Measurements from ENCODE around the gene POLG.

The POLG gene

DNA sequence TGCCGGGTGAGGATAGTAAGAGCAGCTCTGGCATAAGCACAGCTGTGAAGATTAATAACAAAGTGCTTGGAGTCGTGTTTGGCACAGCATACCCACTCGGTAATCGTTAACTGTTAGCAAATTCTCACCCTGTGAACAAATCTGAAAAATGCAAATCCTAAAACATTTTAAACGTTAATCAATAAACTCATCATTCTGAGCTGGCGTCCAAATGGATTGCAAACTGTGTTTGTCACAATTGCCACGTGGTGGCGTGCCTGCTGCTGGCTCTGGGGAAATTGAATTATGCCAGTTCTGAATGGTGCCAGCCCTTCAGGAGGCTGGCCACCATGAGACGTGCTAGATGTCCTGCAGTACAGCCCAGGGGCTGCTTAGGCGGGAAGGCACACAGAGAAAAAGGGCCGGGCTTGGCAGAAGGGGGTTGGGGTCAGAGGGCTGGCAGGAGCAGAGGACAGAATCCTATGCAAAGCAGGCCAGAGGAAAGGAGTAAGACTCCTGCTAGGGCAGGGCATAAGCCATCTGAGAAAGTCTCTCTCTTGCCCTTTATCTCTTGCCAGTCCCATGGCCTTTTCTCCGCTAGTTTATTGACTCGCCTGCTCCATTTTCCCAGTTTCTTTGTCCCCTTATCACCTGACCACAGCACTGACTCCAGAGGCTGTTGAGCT lies 22.1 kb upstream of the POLG start:
- no peak for DNase-seq (ENCODE audit: low read depth in 1 of 2, low spot score in 1 of 2)

DNA sequence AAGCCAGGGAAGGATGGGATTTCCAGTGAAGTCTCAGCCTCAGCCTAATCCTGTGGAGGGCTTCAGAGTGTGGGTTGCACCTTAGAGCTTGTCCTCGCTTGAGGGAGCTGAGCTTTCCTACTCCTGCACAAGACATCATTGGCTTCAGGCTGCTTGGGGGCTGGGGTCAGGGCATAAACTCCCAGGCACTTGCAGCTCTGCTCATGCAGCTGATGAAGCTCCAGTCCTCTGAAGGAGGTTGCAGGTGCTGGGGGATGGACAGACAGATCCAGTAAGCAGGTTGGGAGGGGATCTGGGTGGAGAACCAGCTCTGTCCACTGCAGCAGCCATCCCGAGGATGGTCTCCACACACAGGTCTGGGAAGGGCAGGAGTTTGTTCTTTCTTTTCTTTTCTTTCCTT lies 19.4 kb upstream of the POLG start:
- DNase-seq (ENCODE audit: low read depth in 1 of 2, low spot score in 1 of 2) = no peak

DNA sequence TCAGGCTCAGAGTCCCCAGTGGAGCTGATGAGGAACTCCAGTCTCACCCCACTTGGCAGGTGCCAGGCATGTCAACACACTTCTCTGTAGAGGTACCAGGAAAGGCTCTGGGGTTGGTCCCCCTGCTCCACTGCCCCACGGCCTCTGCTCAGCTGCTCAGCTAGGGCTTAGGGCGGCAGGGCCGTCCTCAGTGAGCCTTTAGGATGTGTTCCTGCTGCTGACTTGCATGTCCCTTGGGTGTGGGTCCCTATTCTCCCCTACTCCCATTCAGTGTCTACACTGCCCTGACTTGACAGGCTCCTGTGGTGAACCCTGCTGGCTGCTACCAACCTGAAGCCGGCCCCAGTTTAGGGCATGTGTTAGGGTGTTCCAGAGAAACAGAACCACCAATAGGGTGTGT lies 17.9 kb upstream of the POLG start:
- DNase-seq (ENCODE audit: low read depth in 1 of 2, low spot score in 1 of 2) = no peak

DNA sequence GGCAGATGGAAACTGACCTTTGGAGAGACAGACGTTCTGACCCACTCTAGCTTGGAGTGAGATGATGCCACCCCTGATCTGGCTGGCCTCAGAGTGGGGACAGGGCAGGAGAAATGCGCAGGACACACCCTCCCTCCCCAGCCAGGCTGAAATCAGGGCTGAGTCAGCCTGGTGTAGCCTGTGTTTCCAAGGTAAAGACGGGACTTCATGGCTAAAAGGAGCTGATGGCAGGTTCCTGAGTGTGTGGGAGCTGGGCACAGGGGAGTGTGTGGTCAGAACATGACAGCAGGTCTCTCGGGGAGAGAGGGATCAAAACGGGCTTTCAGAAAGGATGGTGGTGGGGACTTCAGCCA lies 14.6 kb upstream of the POLG start:
- no peak for DNase-seq (ENCODE audit: low read depth in 1 of 2, low spot score in 1 of 2)

GRCh38 chr15:89346516-89347231 lies 12.1 kb upstream of the POLG start:
- no peak for DNase-seq (ENCODE audit: low read depth in 1 of 2, low spot score in 1 of 2)

DNA sequence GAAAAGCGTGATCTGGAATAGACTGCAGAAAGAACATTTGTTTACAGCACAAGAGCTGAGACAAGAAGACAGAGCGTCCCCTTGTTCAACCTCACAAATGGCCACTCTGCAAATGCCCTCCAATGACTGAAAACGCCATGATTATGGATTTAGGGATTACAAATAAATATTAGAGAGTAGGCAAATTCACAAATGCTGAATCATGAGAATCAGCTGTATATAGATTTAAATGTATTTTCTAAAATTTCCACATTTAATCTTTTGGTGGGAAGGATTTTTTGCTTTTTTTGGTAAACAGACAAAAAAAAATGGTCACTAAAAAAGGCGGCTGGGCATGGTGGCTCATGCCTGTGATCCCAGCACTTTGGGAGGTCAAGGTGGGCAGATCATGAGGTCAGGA lies 10.6 kb upstream of the POLG start:
- DNase-seq (ENCODE audit: low read depth in 1 of 2, low spot score in 1 of 2) = no peak

GRCh38 chr15:89342840-89343239 lies 8.2 kb upstream of the POLG start:
- no peak for DNase-seq (ENCODE audit: low read depth in 1 of 2, low spot score in 1 of 2)

GRCh38 chr15:89341316-89342005 lies 6.8 kb upstream of the POLG start:
- DNase-seq (ENCODE audit: low read depth in 1 of 2, low spot score in 1 of 2) = no peak

- no peak for DNase-seq (ENCODE audit: low read depth in 1 of 2, low spot score in 1 of 2)
These were observed 5.9 kb upstream of the POLG start for GRCh38 chr15:89340573-89340972.

- no peak for DNase-seq (ENCODE audit: low read depth in 1 of 2, low spot score in 1 of 2)
These were observed 3.4 kb upstream of the POLG start for GRCh38 chr15:89338036-89338435.

DNA sequence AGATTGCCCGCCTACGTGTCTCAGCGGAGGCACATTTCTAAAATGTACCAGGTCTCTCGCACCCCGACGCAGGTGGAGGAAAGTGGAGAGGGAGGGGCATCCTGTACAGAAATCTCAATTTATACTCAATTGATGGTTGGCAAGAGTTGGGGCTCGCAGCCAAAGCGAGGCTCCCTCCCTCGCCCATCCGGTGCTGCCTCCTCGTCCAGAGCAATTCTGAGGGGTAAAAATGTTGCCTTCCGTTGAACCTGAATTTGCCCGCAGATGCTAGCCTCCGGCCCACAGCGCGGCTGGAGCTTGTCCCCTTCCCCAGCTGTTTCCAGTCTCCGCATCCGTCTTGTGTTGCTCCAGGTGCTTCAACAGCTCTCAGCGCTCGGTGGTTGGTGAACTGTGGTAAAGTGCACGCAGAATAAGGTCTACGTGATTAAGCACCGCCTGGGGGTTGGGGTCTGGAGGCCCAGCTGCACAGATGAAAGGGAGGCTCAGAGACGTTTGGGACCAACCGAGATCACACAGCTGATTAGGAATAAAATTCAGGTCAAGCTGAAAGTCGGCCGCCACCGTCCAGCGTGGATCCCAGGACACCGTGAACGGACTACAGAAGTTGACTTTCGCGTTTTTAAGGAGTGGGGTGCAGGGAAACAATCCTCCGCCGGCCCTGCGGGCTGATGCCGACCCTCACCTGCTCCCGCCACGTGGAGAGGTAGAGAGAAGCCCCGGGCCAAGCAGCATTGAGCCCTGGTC lies 846 bp upstream of the POLG start:
- DNase-seq (ENCODE audit: low read depth in 1 of 2, low spot score in 1 of 2) = peak in 1 of 2 donors; percentile 13

GRCh38 chr15:89333959-89334509 lies 590 bp downstream of the POLG start:
- no peak for DNase-seq (ENCODE audit: low read depth in 1 of 2, low spot score in 1 of 2)

DNA sequence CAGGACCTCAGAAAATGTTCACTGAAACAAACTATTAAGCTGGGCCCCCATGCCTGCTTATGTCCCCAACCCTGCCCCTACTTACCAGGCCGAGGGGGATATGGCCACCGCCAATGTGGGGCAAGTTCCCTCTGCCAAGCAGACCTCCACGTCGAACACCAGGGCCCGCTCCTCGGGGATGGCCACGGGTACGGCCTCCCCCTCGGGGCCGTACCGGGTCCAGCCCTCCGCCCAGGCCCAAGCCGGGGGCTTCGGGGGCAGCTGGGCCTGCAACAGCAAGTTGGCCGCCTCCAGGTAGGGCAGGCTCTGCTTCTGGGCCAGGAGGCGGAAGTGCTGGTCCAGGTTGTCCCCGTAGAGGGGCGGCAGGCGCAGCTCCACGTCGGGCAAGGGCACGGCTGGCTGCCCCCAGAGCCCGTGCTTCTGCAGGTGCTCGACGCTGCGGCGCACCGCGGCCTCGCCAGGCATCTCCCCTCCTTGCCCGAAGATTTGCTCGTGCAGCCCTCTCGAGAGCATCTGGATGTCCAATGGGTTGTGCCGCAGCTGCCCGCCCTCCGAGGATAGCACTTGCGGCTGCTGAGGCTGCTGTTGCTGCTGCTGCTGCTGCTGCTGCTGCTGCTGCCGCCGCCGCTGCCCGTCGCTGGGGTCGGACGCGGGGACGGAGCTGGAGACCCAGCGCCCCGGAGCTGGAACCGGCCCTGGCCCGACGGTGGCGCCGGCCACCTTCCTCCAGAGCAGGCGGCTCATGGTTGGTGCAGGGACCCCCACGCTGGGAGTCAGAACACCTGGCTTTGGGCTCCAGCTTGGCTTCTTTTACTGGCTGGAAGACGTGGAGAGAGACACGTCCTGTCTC lies 1.4 kb downstream of the POLG start:
- no peak for DNase-seq (ENCODE audit: low read depth in 1 of 2, low spot score in 1 of 2)

DNA sequence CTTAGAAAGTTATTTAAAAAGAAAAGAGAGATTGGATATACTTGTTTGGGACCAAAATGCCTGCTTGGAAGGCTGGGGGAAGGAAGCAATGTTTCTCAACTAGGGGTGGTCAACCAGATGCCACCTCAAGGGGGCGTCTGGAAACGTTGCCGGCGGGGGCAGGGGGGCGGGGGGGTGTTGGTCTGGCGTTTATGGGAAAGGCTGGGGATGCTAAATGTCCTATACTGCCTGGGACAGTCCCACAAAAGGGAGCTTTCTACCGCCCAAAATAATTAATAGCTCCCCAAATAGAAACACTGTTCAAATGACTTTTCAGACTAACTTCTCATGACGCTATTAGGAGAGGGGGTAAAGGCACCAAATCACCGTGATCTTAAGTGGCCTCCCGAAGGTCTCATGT lies 2.2 kb downstream of the POLG start:
- DNase-seq (ENCODE audit: low read depth in 1 of 2, low spot score in 1 of 2) = no peak

DNA sequence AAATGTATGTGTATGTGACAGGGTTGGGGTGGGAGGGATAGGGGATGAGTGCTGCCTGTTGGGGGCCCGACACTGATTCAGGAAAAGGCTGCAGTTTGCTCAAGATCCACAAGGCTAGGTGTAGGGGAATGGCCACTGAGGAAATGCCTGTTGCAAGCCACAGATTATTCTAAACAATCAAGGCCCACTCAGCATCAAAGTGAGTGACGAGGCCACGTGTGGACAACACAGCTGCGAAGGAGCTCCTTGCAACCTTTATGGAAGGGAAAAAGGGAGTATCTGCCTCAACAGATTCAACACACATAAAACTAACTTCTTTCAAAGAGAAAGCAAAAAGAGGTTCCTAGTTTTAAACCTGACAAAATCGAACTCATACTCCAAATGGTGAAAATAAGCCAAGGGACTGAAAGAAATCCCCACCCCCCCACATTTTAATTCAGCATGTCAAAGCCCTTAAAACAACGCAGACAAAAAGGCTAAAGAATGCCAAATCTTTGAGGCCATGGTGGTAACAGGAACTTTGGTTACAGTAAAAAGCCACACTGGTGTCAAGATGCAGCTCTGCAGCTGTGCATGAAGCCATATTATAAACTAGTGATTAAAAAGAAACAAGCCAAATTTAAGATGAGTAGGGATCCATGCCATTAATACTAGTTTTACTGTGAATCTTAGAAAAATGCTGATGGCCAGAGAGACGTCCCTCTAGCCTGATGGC lies 3.6 kb downstream of the POLG start:
- no peak for DNase-seq (ENCODE audit: low read depth in 1 of 2, low spot score in 1 of 2)

GRCh38 chr15:89330119-89330518 lies 4.5 kb downstream of the POLG start:
- DNase-seq (ENCODE audit: low read depth in 1 of 2, low spot score in 1 of 2) = no peak

- DNase-seq (ENCODE audit: low read depth in 1 of 2, low spot score in 1 of 2) = no peak
These were observed 5.1 kb downstream of the POLG start for GRCh38 chr15:89329329-89330084.

- DNase-seq (ENCODE audit: low read depth in 1 of 2, low spot score in 1 of 2) = no peak
These were observed 6.0 kb downstream of the POLG start for GRCh38 chr15:89328398-89329254.
